ENCODE measurements around the gene TDG. TPM values are rescaled to one million over a fixed set of nuclear protein-coding genes. Genes with fewer than 3 reads are reported as not detected.

TDG gene
- 25.7 to 33.7 TPM (median 26.9 TPM) in 5 replicates for total RNA-seq (2022; extraction: Qiagen RNA extraction; ENCODE audit: low read depth)

DNA sequence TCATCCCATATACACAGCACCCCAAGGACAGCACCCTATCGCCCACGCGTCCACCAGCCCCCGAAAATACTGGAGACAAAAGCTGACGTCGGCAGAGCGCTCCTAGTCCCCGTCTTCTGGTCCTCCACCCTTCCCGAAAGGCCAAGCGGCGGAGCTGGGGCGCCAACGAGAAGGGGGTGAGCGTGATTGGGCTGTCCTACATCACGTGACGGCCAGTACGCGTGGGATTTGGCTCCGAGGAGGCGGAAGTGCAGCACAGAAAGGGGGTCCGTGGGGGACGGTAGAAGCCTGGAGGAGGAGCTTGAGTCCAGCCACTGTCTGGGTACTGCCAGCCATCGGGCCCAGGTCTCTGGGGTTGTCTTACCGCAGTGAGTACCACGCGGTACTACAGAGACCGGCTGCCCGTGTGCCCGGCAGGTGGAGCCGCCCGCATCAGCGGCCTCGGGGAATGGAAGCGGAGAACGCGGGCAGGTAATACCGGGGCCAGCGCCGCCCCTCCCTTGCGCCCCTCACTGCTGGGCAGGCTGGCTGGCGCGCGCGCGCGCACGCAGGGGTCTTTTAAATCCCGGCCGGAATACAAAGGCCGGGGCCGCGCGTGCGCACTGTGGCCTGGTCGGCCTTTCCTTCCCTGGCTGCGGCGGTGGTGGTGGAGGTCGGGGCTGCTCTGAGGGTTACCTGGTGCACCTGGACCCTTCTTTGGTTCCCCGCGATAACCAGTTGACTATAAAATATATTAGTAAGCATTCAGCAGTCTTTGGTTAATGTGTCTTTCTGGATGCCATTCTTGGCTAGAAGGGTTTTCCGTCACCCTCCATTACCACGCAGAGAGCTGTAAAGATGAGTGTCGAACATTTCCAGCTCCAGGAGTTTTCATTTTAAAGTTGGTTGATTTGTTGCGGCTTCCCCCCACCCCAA lies at the start of gene TDG:
TDG (plus strand) TSS at position 283 of the 915 bp plus-strand sequence; CDS start at position 449, 166 bp downstream.

DNA sequence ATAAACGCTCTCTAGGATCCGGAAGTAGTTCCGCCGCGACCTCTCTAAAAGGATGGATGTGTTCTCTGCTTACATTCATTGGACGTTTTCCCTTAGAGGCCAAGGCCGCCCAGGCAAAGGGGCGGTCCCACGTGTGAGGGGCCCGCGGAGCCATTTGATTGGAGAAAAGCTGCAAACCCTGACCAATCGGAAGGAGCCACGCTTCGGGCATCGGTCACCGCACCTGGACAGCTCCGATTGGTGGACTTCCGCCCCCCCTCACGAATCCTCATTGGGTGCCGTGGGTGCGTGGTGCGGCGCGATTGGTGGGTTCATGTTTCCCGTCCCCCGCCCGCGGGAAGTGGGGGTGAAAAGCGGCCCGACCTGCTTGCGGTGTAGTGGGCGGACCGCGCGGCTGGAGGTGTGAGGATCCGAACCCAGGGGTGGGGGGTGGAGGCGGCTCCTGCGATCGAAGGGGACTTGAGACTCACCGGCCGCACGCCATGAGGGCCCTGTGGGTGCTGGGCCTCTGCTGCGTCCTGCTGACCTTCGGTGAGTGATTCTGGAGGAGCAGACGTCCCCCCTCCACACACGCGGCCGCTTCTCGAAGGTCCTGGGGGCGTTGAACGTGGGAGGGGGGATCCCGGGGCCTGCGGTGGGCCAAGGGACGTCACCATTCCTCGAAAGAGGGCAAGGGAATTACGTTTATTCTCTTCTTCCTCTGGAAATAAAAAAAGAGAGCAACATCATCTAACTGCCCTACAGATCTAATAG lies 35.5 kb upstream of the TDG start, which contains the start of gene HSP90B1:
HSP90B1 (plus strand) TSS at position 377 of the 753 bp plus-strand sequence; CDS start at position 483, 106 bp downstream.

Other genes starting within 250 kb of the TDG start
- gene NT5DC3, start 124.6 kb upstream of the TDG start, total RNA-seq (2022; extraction: Qiagen RNA extraction; ENCODE audit: low read depth) = 5.4 to 7.7 TPM (median 5.7 TPM) in 5 replicates
- gene HSP90B1, start 35.5 kb upstream of the TDG start, total RNA-seq (2022; extraction: Qiagen RNA extraction; ENCODE audit: low read depth) = 623 to 834 TPM (median 693 TPM) in 5 replicates
- 0.17 to 0.52 TPM (median 0.24 TPM) in 5 replicates for gene GLT8D2, start 84.3 kb downstream of the TDG start, total RNA-seq (2022; extraction: Qiagen RNA extraction; ENCODE audit: low read depth)
- gene HCFC2, start 98.7 kb downstream of the TDG start, total RNA-seq (2022; extraction: Qiagen RNA extraction; ENCODE audit: low read depth) = 3.8 to 5.2 TPM (median 4.8 TPM) in 5 replicates
- 24.3 to 30.7 TPM (median 29.4 TPM) in 5 replicates for gene NFYB, start 172.3 kb downstream of the TDG start, total RNA-seq (2022; extraction: Qiagen RNA extraction; ENCODE audit: low read depth)
- 1,025 to 1,427 TPM (median 1,140 TPM) in 5 replicates for gene TXNRD1, start 249.9 kb downstream of the TDG start, total RNA-seq (2022; extraction: Qiagen RNA extraction; ENCODE audit: low read depth)

Data from A549 treated with CpdA at 1 μM for 4 hours (cell line).